K562 (cell line): ENCODE data around the gene PTPN1.

Experiments used
- ATF7 ChIP-seq: fragments of 450-650 bp; IDR thresholded peaks from 2 replicates; pipeline ENCODE4 v1.7.1; 2014; ENCODE audit warnings: mild to moderate bottlenecking, moderate library complexity
- BRCA1 ChIP-seq, 2 experiments: fragments of 450-650 bp in 1 of 2; sonication (generic) in 1 of 2; formaldehyde crosslinking in 1 of 2; IDR thresholded peaks; 2 replicates each; pipeline versions ENCODE4 v1.5.0 to v1.6.1; 2017 to 2020; ENCODE audit warnings: mild to moderate bottlenecking in 1 of 2, missing genetic modification reagents in 1 of 2
- ELK1 ChIP-seq: sonication (generic); formaldehyde crosslinking; IDR thresholded peaks from 2 replicates; pipeline ENCODE4 v1.8.1; 2022; ENCODE audit warnings: missing genetic modification reagents
- FOSL1 ChIP-seq: fragments of 200-800 bp; sonication (Bioruptor generic); conservative IDR thresholded peaks from 2 replicates; pipeline ENCODE4 v1.6.1; 2016; ENCODE audit warnings: missing genetic modification characterization, missing compliant biosample characterization
- HNRNPH1 ChIP-seq: fragments of 200-400 bp; formaldehyde crosslinking; optimal IDR thresholded peaks from 2 replicates; pipeline ENCODE3; 2017; ENCODE audit warnings: low read depth, mild to moderate bottlenecking, low read length, moderate library complexity
- JUND ChIP-seq, 2 experiments: IDR thresholded peaks; 2 replicates in 1 of 2; 3 replicates in 1 of 2; pipeline ENCODE4 v1.6.1; 2011; ENCODE audit warnings: borderline replicate concordance in 2 of 2, low read depth in 2 of 2, low read length in 2 of 2, improper control_type of control experiment in 1 of 2, missing biosample characterization in 1 of 2, missing genetic modification characterization in 1 of 2, missing genetic modification reagents in 1 of 2
- TARDBP ChIP-seq: fragments of 450-650 bp; IDR thresholded peaks from 2 replicates; pipeline ENCODE4 v1.6.1; 2016
- TBL1XR1 ChIP-seq, 2 experiments: IDR thresholded peaks; 2 replicates each; pipeline ENCODE4 v1.6.1; 2012; ENCODE audit warnings: improper control_type of control experiment in 2 of 2, low read length in 2 of 2, mild to moderate bottlenecking in 1 of 2
- ZC3H4 ChIP-seq: sonication (generic); formaldehyde crosslinking; IDR thresholded peaks from 2 replicates; pipeline ENCODE4 v1.9.0; 2021; ENCODE audit warnings: missing genetic modification reagents, borderline replicate concordance

GRCh38 chr20:50630578-50631263 is 120.5 kb downstream of the PTPN1 start:
- no peak for TF ChIP-seq TARDBP
- no peak for TF ChIP-seq TBL1XR1 (IDR thresholded peaks at IDR 0.05; ENCODE audit: low read length in 2 of 2)
- TF ChIP-seq ELK1 = no peak
- TF ChIP-seq BRCA1 (IDR thresholded peaks at IDR 0.05) = no peak
- no peak for TF ChIP-seq BRCA1 (CRISPR knock-in tag; IDR thresholded peaks at IDR 0.05)
- TF ChIP-seq FOSL1 (tag) = no peak
- no peak for TF ChIP-seq ATF7
- no peak for TF ChIP-seq JUND (IDR thresholded peaks at IDR 0.05; ENCODE audit: borderline replicate concordance, low read depth, low read length)
- no peak for TF ChIP-seq JUND (tag; IDR thresholded peaks at IDR 0.05; ENCODE audit: borderline replicate concordance, low read depth, low read length)
- TF ChIP-seq HNRNPH1 = no peak
- no peak for TF ChIP-seq ZC3H4 (CRISPR knock-in tag)
